Thyroid gland (tissue), 4 donors: ENCODE measurements around the gene TPSD1. TPM values are rescaled to one million over a fixed set of nuclear protein-coding genes. Genes with fewer than 3 reads are reported as not detected.

ENCODE experiments used
- DNase-seq, 2 donors: peaks; one replicate each; pipeline ENCODE4 v3.0.0-alpha.2; 2019
- H3K27ac ChIP-seq, 3 donors: fragments of 200-600 bp; sonication (generic); 1 replicate in 2 of 3; 2 replicates in 1 of 3; pipeline ENCODE4 v1.5.1; 2016 to 2019; ENCODE audit warnings: mild to moderate bottlenecking in 1 of 3, moderate library complexity in 1 of 3
- H3K27me3 ChIP-seq: fragments of 200-600 bp; sonication (generic); one replicate; pipeline ENCODE4 v1.5.1; 2019
- H3K36me3 ChIP-seq, 2 donors: fragments of 200-600 bp; sonication (generic); one replicate each; pipeline ENCODE4 v1.5.1; 2016 to 2019
- H3K4me1 ChIP-seq, 2 donors: fragments of 200-600 bp; sonication (generic); one replicate each; pipeline ENCODE4 v1.5.1; 2017 to 2019
- H3K4me3 ChIP-seq, 3 donors: fragments of 200-600 bp; sonication (generic); replicated peaks in 1 of 3; 1 replicate in 2 of 3; 2 replicates in 1 of 3; pipeline ENCODE4 v1.5.1; 2016; ENCODE audit warnings: mild to moderate bottlenecking in 1 of 3
- H3K9me3 ChIP-seq: fragments of 200-600 bp; sonication (generic); one replicate; pipeline ENCODE4 v1.5.1; 2017
- CTCF ChIP-seq, 6 experiments: fragments of 200-600 bp in 3 of 6; fragments of 450-650 bp in 3 of 6; sonication (generic) in 3 of 6; IDR thresholded peaks; one replicate each; pipeline ENCODE4 v1.5.1; 2016 to 2019; ENCODE audit warnings: antibody characterized with exemption in 6 of 6, mild to moderate bottlenecking in 2 of 6, inconsistent platforms in 1 of 6, moderate library complexity in 1 of 6
- POLR2A ChIP-seq, 2 donors: fragments of 450-650 bp; IDR thresholded peaks; one replicate each; pipeline ENCODE4 v1.6.1; 2017; ENCODE audit warnings: antibody characterized with exemption in 2 of 2, mild to moderate bottlenecking in 2 of 2, moderate library complexity in 1 of 2
- WGBS, 2 donors: methylation state at CpG; one replicate each; pipeline ENCODE4 v1.1.5; 2017; 5-methylcytosine and 5-hydroxymethylcytosine counted together
- intact Hi-C: fragments of 100-400 bp; cut with DNase I; formaldehyde crosslinking; loops from one replicate; pipeline ENCODE4 v1.15.1; 2023
- total RNA-seq, 4 donors: library from RNA; depleted of rRNA; stranded (reverse); fragments of >200 nt; gene quantifications; one replicate each; pipeline ENCODE4 v1.2.3, GENCODE V29; 2016

TPSD1 gene
- total RNA-seq, 4 donors from 2014 or later, result 0.33 TPM; not detected in 3

- Histone ChIP-seq H3K36me3 (no peaks in the 10 kb centered on the region), H3K27ac (no peak overlapping the region), H3K9me3 (no peaks in the 10 kb centered on the region), H3K4me3 (no peak overlapping the region), H3K27me3 (no peaks in the 10 kb centered on the region), H3K4me1 (peaks cover 9% of the 10 kb centered on the region in 2 donors)
- WGBS, 2 donors, result 68 to 69% methylated on average over 4 of the region's 4 CpGs
- DNase-seq, result no peak
- intact Hi-C loops, result no loop called here
- no peak for TF ChIP-seq POLR2A (IDR thresholded peaks at IDR 0.05)
- TF ChIP-seq CTCF (IDR thresholded peaks at IDR 0.05), result no peak
These were observed 50.5 kb downstream of the TPSD1 start for GRCh38 chr16:1306334-1306733.

GRCh38 chr16:1308036-1308976 is 52.4 kb downstream of the TPSD1 start:
- no peak for TF ChIP-seq CTCF (IDR thresholded peaks at IDR 0.05)
- TF ChIP-seq POLR2A (IDR thresholded peaks at IDR 0.05), result no peak
- DNase-seq, result no peak
- Histone ChIP-seq H3K36me3 (no peaks in the 10 kb centered on the region), H3K9me3 (no peaks in the 10 kb centered on the region), H3K27ac (peak overlapping the region; percentile 98 to 100 (median 99)), H3K4me3 (peak overlapping the region in 1 of 3 donors; percentile 54), H3K4me1 (peaks cover 18 to 21% of the 10 kb centered on the region in 2 donors), H3K27me3 (no peaks in the 10 kb centered on the region)
- intact Hi-C loops, result no loop called here
- 11 to 15% methylated on average over 9 to 19 of the region's 43 CpGs for WGBS, 2 donors

Other genes with a start within 250 kb of the TPSD1 start
- gene SSTR5, start 183.3 kb upstream of the TPSD1 start, total RNA-seq, result not detected
- not detected for gene C1QTNF8, start 159.8 kb upstream of the TPSD1 start, total RNA-seq
- gene CACNA1H, start 103.0 kb upstream of the TPSD1 start, total RNA-seq, result 10 to 100 TPM in 2 of 4 donors, 1 to 10 TPM in 2; 8.4 to 12.4 (median 9.3) TPM
- gene TPSG1, start 30.8 kb upstream of the TPSD1 start, total RNA-seq, result not detected
- gene TPSB2, start 25.9 kb upstream of the TPSD1 start, total RNA-seq, result 10 to 100 TPM in 2 of 4 donors, 1 to 10 TPM in 1, not detected in 1; 1.1 to 16.6 (median 11.9) TPM
- gene TPSAB1, start 15.4 kb upstream of the TPSD1 start, total RNA-seq, result 1 to 10 TPM; 4.3 to 8.6 (median 6.5) TPM
- gene UBE2I, start 53.6 kb downstream of the TPSD1 start, total RNA-seq, result 100 to 1,000 TPM in 1 of 4 donors, 10 to 100 TPM in 3; 43.4 to 107 (median 79.6) TPM
- gene BAIAP3, start 77.6 kb downstream of the TPSD1 start, total RNA-seq, result 1 to 10 TPM in 2 of 4 donors, under 1 TPM in 2; 0.45 to 3.0 (median 1.6) TPM
- gene TSR3, start 95.8 kb downstream of the TPSD1 start, total RNA-seq, result 100 to 1,000 TPM in 2 of 4 donors, 10 to 100 TPM in 2; 84.1 to 107 (median 96.7) TPM
- gene GNPTG, start 95.9 kb downstream of the TPSD1 start, total RNA-seq, result 100 to 1,000 TPM in 1 of 4 donors, 10 to 100 TPM in 3; 53.6 to 121 (median 70.0) TPM
- gene UNKL, start 158.6 kb downstream of the TPSD1 start, total RNA-seq, result 10 to 100 TPM; 26.2 to 46.9 (median 31.3) TPM
- gene UQCC4, start 164.7 kb downstream of the TPSD1 start, total RNA-seq, result 10 to 100 TPM; 16.9 to 19.8 (median 18.2) TPM
- 1 to 10 TPM in 2 of 4 donors, under 1 TPM in 1, not detected in 1; 0.67 to 1.7 (median 1.6) TPM for gene PERCC1, start 175.0 kb downstream of the TPSD1 start, total RNA-seq
- 1 to 10 TPM in 2 of 4 donors, under 1 TPM in 2; 0.27 to 1.6 (median 0.99) TPM for gene CCDC154, start 188.5 kb downstream of the TPSD1 start, total RNA-seq
- 100 to 1,000 TPM in 2 of 4 donors, 10 to 100 TPM in 2; 50.3 to 144 (median 89.9) TPM for gene CLCN7, start 219.0 kb downstream of the TPSD1 start, total RNA-seq
- not detected for gene PTX4, start 232.9 kb downstream of the TPSD1 start, total RNA-seq
- gene TELO2, start 237.3 kb downstream of the TPSD1 start, total RNA-seq, result 10 to 100 TPM; 12.5 to 19.4 (median 12.8) TPM